HepG2 (cell line): ENCODE measurements around the gene ACE2.

Source experiments
- ATF3 ChIP-seq: sonication (generic); formaldehyde crosslinking; IDR thresholded peaks from 2 replicates; pipeline ENCODE4 v1.4.0; 2020; ENCODE audit warnings: missing genetic modification reagents
- CBFB ChIP-seq: sonication (generic); formaldehyde crosslinking; IDR thresholded peaks from 2 replicates; pipeline ENCODE4 v1.4.0; 2020; ENCODE audit warnings: missing genetic modification reagents
- CEBPB ChIP-seq: IDR thresholded peaks from 2 replicates; pipeline ENCODE4 v1.6.1; 2011; ENCODE audit warnings: low read depth, low read length, improper control_type of control experiment, borderline replicate concordance
- CREM ChIP-seq, 2 experiments: sonication (generic) in 1 of 2; formaldehyde crosslinking in 1 of 2; IDR thresholded peaks; 2 replicates each; pipeline versions ENCODE4 v1.4.0 to v1.6.1; 2016 to 2020; ENCODE audit warnings: antibody characterized with exemption in 1 of 2, mild to moderate bottlenecking in 1 of 2, missing genetic modification reagents in 1 of 2
- JUNB ChIP-seq: sonication (generic); formaldehyde crosslinking; IDR thresholded peaks from 2 replicates; pipeline ENCODE4 v1.8.0; 2022; ENCODE audit warnings: missing genetic modification reagents, mild to moderate bottlenecking, borderline replicate concordance
- KLF13 ChIP-seq: sonication (generic); formaldehyde crosslinking; IDR thresholded peaks from 2 replicates; pipeline ENCODE4 v1.4.0; 2020; ENCODE audit warnings: mild to moderate bottlenecking, missing genetic modification reagents
- TAF1 ChIP-seq: sonication (generic); formaldehyde crosslinking; IDR thresholded peaks from 2 replicates; pipeline ENCODE4 v1.4.0; 2020; ENCODE audit warnings: missing genetic modification reagents
- TGIF2 ChIP-seq: IDR thresholded peaks from 2 replicates; pipeline ENCODE4 v1.6.1; 2016; ENCODE audit warnings: control low read depth, missing compliant biosample characterization
- ZBTB8A ChIP-seq: sonication (generic); formaldehyde crosslinking; IDR thresholded peaks from 2 replicates; pipeline ENCODE4 v1.4.0; 2020; ENCODE audit warnings: mild to moderate bottlenecking, low read depth, missing genetic modification reagents, borderline replicate concordance
- ZNF660 ChIP-seq: sonication (generic); formaldehyde crosslinking; IDR thresholded peaks from 2 replicates; pipeline ENCODE4 v1.5.1; 2020; ENCODE audit warnings: mild to moderate bottlenecking, low read depth, missing genetic modification reagents, borderline replicate concordance
- TF ChIP-seq, protein P1 (sequence below): sonication (generic); formaldehyde crosslinking; IDR thresholded peaks from 2 replicates; pipeline ENCODE4 v1.5.0; 2020; ENCODE audit warnings: mild to moderate bottlenecking, missing genetic modification reagents, moderate library complexity
- TF ChIP-seq, protein P2 (sequence below): sonication (generic); formaldehyde crosslinking; IDR thresholded peaks from 2 replicates; pipeline ENCODE4 v1.4.0; 2020; ENCODE audit warnings: missing genetic modification reagents, low read depth, mild to moderate bottlenecking, borderline replicate concordance

DNA sequence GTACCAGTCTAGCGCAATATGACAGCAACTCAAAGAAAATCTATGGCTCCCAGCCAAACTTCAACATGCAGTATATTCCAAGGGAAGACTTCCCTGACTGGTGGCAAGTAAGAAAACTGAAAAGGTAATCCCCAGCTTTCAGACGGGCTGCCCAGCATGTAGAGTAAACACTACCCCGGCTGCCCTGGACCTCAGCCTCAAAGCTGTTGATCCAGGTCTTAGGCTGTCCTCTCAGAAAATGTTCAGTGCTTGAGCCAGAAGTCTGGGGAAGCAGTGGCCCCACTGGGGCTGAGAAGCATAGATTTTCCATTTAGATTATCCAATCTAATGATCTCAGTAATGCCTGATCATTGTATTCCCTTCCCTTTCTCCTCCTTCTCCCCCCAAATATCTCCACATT lies 78.3 kb downstream of the ACE2 start:
- TF ChIP-seq, protein P1, sequence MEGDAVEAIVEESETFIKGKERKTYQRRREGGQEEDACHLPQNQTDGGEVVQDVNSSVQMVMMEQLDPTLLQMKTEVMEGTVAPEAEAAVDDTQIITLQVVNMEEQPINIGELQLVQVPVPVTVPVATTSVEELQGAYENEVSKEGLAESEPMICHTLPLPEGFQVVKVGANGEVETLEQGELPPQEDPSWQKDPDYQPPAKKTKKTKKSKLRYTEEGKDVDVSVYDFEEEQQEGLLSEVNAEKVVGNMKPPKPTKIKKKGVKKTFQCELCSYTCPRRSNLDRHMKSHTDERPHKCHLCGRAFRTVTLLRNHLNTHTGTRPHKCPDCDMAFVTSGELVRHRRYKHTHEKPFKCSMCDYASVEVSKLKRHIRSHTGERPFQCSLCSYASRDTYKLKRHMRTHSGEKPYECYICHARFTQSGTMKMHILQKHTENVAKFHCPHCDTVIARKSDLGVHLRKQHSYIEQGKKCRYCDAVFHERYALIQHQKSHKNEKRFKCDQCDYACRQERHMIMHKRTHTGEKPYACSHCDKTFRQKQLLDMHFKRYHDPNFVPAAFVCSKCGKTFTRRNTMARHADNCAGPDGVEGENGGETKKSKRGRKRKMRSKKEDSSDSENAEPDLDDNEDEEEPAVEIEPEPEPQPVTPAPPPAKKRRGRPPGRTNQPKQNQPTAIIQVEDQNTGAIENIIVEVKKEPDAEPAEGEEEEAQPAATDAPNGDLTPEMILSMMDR (CRISPR knock-in tag) = no peak
- TF ChIP-seq TAF1 (CRISPR knock-in tag) (no peak), ATF3 (CRISPR knock-in tag) (no peak), JUNB (CRISPR knock-in tag) (no peak), KLF13 (CRISPR knock-in tag) (no peak), ZNF660 (CRISPR knock-in tag) (no peak), ZBTB8A (CRISPR knock-in tag) (no peak), TGIF2 (CRISPR knock-in tag) (no peak), CBFB (CRISPR knock-in tag) (no peak), CEBPB (no peak), CREM (IDR thresholded peaks at IDR 0.05) (no peak), CREM (CRISPR knock-in tag; IDR thresholded peaks at IDR 0.05) (no peak)
- TF ChIP-seq, protein P2, sequence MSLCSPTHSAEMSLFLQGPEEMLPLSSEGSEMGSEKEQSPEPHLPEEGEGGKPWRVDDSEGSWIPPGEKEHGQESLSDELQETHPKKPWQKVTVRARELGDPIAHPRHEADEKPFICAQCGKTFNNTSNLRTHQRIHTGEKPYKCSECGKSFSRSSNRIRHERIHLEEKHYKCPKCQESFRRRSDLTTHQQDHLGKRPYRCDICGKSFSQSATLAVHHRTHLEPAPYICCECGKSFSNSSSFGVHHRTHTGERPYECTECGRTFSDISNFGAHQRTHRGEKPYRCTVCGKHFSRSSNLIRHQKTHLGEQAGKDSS (CRISPR knock-in tag) = no peak
